HG03060 (cell line): ENCODE data around the gene CXCL1.

ENCODE experiments used
- ATAC-seq: cut with Tn5 transposase; IDR thresholded peaks from one replicate; pipeline ENCODE4 v1.9.1; 2021; ENCODE audit warnings: low read depth, moderate number of reproducible peaks; ENCODE audit not compliant: unreplicated experiment

The CXCL1 gene

GRCh38 chr4:73850261-73850970 lies 18.8 kb upstream of the CXCL1 start:
- ATAC-seq: no peak

- ATAC-seq: no peak
These were observed 17.9 kb upstream of the CXCL1 start for GRCh38 chr4:73851293-73851692.

- ATAC-seq: no peak
These were observed 16.4 kb upstream of the CXCL1 start for GRCh38 chr4:73852771-73853170.

- ATAC-seq: no peak
These were observed 15.9 kb upstream of the CXCL1 start, which contains the start of gene PF4V1 for GRCh38 chr4:73853246-73853704. Gene PF4V1 (plus strand): TSS chr4:73853296. CDS start chr4:73853363, 67 bp downstream.

- no peak for ATAC-seq
These were observed 15.3 kb upstream of the CXCL1 start for GRCh38 chr4:73853718-73854473.

- no peak for ATAC-seq
These were observed 13.8 kb upstream of the CXCL1 start for GRCh38 chr4:73855406-73855805.

- ATAC-seq: no peak
These were observed 12.7 kb upstream of the CXCL1 start for GRCh38 chr4:73856518-73856917.

GRCh38 chr4:73859614-73860088 lies 9.5 kb upstream of the CXCL1 start:
- ATAC-seq: no peak

- no peak for ATAC-seq
These were observed 9.0 kb upstream of the CXCL1 start for GRCh38 chr4:73860181-73860580.

- no peak for ATAC-seq
These were observed 8.3 kb upstream of the CXCL1 start for GRCh38 chr4:73860917-73861316.

- ATAC-seq: no peak
These were observed 6.9 kb upstream of the CXCL1 start for GRCh38 chr4:73862322-73862721.

- ATAC-seq: no peak
These were observed 4.8 kb upstream of the CXCL1 start for GRCh38 chr4:73864365-73864764.

- no peak for ATAC-seq
These were observed 4.2 kb upstream of the CXCL1 start for GRCh38 chr4:73864961-73865360.

- ATAC-seq: no peak
These were observed 3.6 kb upstream of the CXCL1 start for GRCh38 chr4:73865431-73866096.

- ATAC-seq: no peak
These were observed 2.9 kb upstream of the CXCL1 start for GRCh38 chr4:73866246-73866645.

- ATAC-seq: no peak
These were observed 1.4 kb upstream of the CXCL1 start for GRCh38 chr4:73867783-73868182.

GRCh38 chr4:73868206-73869129 lies 725 bp upstream of the CXCL1 start:
- no peak for ATAC-seq

- no peak for ATAC-seq
These were observed 1.1 kb downstream of the CXCL1 start for GRCh38 chr4:73870260-73870659.

GRCh38 chr4:73870768-73871167 lies 1.6 kb downstream of the CXCL1 start:
- ATAC-seq: no peak
